ENCODE results near the gene SLC25A10.

Gene SLC25A10

DNA sequence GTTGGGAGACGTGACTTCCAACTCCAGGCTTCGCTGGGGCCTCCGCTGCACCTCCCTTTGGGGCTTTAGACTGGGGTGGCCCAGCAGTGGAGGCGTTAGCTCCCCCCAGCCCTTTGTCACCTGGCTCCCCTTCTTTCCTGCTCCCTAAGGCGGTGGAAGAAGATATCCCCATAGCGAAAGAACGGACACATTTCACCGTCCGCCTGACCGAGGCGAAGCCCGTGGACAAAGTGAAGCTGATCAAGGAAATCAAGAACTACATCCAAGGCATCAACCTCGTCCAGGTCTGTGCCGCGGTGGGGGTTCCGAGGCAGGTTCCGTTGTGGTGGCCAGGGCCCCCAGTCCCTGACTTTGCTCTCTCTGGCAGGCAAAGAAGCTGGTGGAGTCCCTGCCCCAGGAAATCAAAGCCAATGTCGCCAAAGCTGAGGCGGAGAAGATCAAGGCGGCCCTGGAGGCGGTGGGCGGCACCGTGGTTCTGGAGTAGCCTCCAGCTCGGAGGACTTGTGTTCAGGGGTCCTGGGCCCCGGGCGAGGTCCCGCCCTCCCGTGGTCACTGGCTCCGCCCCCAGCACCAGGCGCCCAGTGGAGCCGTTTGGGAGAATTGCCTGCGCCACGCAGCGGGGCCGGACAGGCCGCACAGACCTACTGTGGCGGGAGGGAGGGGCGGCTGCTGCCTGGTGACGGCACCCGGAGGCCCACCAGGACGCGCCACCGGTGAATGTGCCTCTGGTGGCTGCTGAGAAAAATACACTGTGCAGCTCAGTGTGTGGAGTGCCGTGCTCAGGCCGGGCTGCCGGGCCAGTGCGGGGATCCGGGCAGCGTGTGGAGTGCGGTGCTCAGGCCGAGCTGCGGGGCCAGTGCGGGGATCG lies 5.1 kb upstream of the SLC25A10 start:
- DNase-seq = no peak

DNA sequence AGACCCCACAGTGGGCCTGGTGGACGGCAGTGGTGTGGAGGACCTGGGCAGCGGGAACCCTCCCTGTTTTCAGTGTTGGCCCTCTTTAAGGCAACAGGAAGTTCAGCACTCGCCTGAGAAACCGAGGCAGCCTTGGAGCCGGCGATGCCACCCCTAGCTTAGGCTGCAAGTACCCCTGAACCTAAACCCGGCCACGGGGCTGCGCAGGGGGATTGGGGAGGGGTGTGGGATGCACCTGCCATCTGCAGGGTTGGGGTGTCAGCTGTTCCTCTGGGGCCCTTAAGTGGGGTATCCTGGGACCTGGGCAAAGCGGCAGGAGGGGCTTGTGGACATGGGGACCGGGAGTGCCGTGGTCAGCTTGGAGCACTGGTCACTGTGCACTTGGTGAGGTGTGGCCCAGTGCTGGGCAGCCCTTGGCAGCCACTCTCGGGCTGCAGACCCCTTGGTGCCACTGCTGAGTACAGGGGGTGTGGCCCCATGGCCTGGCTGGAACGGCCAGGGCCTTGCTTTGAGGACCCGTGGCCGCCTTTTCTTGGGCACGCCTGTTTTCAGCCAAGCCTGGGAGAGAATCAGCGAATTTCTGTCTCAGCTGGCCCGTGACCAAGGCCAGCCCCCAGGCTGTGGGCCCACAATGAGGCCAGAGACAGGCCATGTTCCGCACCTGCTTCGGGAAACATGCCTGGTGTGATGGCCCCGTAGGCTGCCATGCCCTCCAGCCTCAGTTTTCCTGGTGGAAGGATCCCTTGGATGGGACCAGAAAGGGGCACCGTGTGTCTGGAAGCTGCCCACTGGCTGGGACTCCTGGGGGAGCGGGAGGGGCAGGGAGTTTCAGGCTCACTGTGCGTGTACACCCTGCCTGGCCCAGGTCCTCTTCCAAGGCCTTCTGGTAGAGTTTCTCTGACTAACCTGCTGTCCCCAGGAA lies 4.1 kb upstream of the SLC25A10 start:
- DNase-seq = no peak

DNA sequence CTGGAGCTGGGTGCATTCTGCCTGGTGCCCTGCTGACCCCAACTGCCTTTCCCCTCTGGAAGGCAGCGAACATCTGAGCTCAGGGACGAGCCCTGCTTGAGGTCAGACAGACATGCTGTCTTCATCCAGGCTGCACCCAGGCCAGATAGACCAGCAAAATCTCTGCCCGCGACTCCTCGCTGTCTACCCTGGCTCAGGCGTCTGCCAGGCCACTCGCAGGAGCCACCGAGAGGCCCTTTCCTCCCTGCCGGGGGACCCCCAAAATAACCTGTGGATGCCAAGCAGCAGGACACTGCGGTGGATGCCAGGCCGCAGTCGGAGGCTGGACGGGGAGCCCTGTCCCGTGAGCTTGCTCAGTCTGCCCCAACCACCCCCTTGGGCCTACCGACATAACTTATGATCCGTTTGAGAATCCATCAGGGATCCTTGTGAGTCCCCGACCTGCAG lies 3.3 kb upstream of the SLC25A10 start:
- DNase-seq = no peak

DNA sequence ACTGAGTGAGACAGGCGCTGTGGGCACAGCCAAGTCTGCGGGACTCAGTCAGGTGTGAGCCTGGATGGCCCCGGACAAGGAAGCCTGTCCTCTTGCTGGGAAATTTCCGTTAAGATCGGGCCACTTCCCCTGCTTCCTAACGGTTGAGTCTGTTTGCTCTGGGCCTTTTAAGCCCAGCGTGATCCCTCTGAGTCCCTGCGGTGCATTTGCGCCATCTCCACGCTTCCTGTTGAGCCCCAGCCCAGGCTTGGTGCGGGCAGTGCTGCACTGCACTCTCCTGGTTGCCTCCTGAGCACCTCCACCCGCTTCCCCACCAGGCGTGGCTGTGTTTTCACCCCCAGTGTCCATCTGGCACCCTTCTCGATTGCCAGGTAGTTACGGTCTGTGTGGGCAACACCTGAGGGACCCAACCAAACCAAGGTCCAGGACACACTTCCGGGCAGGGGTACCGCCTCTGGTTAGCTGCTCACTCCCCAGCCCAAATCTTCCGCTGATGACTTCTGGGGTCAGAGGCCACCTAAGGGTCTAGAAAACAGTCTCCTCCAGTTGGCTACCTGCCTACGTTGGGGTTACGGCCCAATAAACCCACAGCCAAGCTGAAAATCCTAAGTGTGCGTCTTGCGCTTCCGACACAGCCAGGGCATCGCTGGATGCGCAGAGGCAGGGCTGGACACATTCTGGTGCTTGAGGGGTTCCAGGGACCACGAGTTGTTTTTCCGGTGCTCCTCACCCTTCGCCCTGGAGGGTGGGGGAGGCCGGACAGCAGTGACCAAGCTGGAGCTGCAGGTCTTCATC lies 1.4 kb upstream of the SLC25A10 start:
- DNase-seq = no peak

DNA sequence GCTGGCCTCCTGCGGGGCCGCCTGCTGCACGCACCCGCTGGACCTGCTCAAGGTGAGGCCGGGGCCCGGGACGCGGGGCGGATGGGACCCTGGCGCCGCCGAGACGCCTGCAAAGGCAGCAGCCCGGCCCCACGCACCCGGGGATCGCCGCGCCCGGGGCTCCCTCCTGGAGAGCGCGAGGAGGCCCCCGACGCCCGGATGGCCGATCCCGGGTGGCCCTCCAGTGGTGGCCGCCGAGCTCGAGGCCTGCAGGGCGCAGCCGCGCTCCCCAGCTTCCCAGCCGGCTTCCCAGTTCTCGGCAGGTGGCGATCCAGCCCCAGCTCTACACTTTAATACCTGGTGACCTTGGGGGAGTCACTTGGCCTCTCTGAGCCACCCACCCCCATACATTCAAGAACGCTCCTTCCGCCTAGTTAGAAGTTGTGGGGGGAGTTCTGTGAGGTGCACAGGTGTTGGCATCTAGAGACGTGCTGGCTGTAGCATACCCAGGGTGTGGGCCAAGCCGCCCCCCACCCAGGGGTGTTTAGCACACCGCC lies 452 bp downstream of the SLC25A10 start:
- DNase-seq = no peak

DNA sequence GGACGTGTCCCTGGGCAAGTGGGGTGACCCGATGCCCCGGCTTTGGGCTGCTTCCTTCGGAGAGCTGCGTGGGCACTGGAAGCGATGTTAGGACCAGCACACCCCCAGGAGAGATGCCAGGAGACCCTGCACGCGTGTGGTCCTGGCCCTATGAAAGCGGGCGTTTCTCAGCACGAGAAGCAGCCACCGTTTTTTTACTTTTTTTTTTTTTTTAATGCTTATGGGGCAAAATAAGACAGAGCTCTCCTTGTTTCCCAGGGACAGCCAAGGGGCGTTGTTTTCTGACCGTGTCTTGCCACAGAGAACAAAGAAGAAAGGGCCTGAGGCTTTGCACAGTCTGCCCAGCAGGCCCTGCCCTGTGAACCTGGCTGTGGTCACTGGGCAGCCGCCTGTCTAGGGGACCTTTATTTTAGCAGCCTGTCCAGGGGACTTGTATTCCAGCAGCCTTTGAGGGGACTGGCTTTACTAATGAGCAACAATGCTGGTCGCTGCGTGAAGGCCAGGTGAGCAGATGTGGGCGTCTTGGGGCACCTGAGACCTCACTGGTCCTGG lies 996 bp downstream of the SLC25A10 start:
- DNase-seq = no peak

DNA sequence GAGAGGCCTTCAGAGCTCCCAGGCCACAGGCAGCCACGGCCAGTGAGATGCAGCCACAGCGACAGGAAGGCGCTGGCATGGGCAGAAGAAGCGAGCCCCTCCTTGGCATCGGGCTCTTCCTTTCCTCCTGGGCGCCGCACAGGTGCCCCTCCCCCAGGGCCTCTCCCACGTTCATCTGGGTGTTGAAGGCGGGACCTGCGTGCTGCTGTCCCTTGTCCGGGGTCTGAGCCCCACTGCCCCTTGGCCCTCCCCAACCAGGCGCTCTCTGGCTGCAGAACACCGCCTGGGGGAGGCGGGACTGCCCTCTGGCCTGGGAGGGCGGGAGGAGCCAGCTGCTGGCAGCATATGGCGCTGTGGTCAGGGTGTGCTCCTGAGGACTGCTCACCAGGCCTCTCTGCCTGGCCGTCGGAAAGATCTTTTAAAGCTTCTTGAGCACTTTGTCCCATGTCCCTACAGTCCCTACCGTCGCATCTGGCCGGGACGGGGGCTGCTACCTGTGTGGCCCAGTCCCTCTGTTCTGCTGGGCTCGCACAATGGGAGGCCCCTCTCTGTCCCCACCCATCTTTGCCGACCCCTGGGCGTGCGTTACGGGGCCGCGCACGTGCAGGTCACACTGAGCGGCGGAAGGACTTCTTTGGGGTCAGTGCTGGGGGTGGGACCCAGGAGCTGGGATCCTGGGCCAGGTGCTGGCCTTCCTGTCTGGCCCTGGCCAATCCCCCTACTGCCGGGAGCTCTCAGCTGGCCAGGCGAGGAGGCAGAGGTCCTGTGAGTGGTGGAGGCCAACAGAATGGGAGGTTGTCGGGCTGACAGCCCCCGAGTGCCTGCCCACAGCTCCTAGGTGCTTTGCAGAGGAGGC lies 1.7 kb downstream of the SLC25A10 start:
- no peak for DNase-seq

DNA sequence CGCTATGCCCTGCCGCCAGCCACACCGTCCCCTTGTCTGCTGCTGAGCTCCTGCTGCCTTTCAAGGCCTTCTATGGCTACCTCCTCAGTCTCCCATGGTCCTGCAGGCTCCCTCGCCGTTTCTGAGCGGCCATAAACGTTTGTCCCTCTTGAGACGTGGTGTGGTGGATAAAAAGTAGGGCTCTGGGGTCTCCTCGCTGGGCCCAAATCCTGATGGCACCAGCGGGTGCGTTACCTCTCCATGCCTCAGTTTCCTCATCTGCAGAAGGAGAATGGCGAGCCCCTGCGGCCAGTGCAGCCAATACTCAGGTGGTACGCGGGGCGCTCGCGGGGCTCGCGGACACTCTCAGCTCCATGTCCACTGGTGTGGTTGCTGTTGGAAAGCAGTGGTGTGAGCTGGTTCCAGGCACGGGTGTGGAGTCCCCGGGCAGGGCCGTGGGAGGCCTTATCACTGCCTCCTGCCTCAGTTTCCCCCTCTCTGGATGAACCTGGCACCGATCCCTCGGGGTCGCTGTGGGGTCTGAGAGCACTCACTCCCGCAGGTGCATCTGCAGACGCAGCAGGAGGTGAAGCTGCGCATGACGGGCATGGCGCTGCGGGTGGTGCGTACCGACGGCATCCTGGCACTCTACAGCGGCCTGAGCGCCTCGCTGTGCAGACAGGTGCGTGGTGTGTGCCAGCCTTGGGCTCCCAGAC lies 2.5 kb downstream of the SLC25A10 start:
- no peak for DNase-seq

DNA sequence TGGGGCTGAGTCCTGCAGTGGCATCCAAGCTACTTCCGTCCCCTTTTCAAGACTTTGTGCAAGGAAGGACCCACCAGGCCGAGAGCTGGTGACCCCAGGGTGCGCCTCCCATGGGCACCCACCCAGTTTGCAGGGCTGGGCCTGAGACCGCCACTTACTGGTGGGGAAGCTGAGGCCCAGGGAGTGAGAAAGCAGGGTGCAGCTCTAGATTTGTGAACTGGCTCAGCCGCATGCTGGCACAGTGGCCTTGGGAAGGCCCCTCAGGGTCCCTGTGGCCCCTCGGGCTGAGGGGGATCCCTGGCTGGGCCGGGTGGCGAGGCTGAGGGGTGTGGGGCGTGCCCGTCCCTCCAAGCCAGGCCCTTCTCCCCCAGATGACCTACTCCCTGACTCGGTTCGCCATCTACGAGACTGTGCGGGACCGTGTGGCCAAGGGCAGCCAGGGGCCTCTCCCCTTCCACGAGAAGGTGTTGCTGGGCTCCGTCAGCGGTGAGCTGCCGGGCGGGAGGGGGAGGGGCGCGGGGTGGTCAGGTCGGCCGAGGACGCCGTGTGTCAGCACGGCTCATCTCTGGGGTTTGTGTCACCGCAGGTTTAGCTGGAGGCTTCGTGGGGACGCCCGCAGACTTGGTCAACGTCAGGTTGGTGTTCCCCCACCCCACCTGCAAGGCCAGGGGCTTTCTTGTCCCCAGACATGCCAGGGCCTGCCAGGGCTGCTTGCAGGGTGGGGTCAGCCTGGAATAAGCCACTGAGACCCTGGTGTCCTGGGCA lies 3.2 kb downstream of the SLC25A10 start:
- DNase-seq = no peak

DNA sequence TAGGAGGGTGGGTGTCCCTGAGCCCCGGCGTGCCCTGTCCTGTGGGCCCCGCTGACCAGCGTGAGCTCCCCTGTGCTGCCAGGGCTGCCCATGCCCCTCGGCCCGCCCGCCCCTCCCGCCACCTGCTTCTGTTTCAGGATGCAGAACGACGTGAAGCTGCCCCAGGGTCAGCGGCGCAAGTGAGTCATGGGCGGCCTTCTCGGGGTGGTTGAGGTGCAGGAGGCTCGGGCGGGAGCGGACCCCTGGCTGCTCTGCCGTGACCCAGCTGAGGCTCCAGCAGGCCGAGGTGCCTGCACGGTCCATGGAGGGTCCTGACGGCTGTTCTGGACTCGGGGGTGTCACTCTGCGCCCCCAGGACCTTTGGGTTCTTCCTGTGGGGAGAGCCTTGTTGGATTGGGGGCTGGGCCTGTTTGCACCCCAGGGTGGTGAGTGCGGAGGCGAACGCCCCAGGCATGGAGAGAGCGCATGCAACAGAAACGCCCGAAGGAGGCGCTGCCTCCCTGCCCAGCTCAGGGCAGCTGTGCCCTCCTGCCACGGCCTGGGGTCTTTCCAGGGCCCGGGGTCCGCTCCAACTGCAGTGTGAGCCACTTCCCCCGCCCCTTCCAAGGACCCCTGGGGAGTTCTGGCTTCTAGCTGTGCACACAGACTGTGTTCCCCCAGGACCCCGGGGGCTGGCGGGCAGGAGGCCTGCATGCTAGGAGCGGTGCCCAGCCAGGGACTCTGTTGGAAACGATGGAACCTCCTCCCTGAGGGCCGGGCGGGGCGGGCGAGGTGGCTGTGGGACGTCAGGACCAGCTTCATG lies 4.0 kb downstream of the SLC25A10 start:
- no peak for DNase-seq

DNA sequence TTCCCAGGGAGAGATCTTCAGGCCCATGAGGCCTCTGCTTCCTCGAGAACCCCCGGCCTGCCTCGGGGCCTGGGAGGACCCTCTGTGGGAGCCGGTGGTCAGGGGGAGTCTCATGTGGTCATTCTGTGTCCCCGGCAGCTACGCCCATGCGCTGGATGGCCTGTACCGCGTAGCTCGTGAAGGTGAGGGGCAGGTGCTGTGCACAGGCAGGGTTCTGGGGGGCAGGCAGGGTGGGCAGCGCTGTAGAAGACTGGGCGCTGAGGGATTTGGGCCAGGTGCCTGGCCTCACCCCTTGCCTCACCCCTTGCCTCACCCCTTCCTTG lies 4.6 kb downstream of the SLC25A10 start:
- no peak for DNase-seq

DNA sequence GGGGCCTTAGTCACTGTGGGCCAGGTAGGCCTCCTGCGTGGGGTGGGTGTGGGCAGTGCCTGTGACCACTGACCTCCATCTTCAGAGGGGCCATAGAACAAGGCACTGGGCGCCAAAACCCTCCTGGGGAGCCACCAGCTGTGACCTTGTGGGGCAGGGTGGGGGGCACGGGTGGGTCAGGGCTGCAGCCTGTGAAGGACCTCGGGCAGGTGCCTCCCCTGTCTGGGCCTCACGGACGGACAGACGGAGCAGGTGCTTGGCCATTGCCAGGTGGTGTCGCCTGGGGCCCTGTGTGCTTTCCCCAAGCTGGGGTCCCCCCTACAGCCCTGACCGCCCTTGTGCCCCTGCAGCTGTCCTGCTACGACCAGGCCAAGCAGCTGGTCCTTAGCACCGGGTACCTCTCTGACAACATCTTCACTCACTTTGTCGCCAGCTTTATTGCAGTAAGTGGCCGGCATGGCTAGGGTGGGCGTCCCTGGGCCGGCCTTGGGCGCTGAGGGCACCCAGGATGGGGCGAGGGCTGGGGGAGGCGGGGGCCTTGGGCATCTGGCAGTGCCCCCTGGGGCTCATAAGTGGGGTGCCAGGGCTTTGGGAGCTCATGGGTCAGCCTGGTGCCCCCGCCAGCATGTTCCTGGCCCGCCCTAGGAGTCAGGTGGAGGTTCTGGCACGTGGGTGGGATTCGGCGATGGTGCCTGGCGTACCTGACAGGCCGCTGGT lies 5.1 kb downstream of the SLC25A10 start:
- DNase-seq = no peak

DNA sequence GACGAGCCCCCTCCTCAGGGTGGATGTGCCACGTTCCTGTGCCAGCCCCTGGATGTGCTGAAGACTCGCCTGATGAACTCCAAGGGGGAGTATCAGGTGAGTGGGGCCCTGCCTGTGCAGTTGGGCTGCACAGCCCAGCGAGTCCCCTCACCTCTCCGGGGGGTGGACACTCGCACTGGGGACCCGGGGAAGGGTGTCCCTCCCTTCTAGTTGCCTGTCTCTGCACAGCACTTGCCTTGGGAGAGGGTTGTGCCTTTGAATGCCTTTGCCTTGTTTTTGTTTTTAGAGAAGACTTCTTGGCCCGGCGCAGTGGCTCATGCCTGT lies 5.6 kb downstream of the SLC25A10 start:
- no peak for DNase-seq

DNA sequence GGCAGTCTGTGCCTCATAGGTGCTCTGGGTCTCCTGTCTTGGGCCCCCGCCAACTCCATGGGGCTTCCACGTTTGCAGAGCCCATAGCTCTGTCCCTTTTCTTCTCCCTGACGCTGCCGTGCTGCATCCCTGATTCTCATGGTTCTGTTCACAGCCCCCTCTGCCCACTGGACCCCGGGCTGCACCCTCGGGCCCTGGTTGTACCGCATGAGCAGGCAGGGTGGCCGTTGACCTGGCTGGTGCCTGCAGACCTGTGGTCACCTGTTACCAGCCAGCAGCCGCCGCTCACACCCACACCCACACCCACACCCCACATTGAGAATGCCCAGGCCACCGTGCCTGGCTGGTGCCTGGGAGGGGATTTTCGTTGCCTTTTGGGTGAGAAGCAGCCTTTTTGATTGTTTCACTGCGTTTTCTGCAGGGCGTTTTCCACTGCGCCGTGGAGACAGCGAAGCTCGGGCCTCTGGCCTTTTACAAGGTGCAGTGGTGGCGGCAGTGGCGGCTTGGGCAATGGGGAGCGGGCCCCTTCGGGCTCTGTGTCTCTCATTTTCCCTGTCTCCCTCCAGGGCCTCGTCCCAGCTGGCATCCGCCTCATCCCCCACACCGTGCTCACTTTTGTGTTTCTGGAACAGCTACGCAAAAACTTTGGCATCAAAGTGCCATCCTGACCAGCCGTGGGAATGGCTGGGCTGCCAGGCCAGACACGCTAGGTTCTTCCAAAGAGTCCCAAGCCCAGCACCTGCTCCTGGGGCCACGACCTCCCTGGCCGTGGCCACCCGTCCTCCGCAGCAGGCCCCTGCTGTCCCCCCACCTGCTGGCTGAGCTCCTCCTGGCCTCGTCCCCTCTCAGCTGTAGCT lies 7.6 kb downstream of the SLC25A10 start:
- no peak for DNase-seq

DNA sequence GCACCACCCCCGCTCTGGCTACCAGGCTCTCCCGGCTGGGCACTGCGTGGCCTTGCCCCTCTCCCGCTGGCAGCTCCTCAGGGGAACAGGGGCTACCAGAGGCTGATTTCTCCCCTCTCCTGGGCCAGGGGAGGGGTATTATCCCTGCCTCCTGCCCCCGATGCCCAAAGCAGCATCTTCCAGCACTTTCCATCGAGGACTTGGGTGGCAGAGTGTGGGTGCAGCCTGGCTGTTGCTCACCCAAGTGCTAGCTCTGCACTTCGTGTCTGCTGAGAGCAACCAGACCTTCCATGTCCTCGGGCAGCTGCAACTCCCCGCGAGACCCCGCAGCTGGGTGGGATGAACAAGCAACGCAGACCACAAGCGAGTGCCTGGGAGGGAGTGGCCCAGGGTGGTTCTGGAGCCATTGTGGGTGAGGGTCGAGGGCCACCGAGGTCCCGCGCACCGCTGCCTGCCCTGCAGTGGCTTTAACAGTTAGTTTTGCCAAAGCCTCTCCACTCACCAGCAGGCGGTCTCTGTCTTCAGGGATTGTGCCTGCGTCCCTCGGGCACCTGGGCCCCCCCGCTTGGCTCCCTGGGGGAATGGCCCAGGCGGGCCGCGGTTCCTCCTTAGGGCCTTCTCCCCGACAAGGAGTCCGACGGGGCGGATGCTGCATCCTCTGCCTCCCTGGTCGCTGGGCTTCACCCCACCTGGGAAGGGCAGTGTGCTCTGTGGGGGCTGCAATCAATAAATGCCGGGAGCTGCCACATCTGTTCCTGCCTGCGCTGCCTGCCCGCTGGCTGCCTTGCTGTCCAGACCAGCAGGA lies 8.4 kb downstream of the SLC25A10 start:
- DNase-seq = no peak

DNA sequence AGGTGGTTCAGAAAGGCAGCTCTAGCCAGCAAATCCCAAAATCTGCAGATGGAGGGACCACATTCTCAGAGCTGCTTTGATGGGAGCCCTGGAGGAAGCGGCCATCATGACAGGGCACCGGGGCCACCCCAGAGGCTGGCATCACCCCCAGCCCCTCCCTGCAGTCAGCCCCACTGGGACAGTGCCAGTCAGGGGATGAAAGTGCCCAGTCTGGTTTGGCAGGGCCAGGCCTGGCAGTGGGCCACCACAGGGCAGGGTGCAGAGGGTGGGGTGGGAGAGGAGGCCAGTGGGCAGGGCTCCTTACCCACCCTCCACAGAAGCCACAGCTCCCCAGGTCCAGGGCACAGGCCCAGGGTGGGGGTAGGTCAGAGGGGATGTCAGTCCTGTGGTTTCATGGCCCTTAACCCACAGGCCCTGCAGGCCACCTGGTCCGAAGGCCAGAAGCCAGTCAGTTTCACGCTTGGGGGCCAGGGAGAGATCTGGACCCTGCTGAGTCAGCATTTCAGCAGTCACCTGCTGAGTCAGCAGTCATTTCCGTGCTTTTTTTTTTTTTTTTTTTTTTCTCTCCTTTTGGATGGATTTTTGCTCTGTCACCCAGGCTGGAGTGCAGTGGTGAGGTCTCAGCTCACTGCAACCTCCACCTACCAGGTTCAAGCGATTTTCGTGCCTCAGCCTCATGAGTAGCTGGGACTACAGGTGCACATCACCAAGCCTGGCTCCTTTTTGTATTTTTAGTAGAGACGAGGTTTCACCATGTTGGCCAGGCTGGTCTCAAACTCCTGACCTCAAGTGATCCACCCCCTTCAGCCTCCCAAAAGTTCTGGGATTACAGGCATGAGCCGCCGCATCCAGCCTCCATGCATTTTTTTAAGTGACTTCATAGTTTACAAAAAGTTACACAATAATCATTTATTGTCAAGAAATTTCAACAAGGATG lies 10.4 kb downstream of the SLC25A10 start:
- DNase-seq = no peak

All from CD4-positive, alpha-beta T cell treated with Interleukin-15 for 1 hour (primary cell).